ENCODE data around the gene MRPL20. TPM values are rescaled to one million over a fixed set of nuclear protein-coding genes. Genes with fewer than 3 reads are reported as not detected.
A peak's percentile ranks its signal among the peaks of the same experiment; 100 is the strongest.
"Not testable (repeated sequence)": the region's sequence is repeated elsewhere in the genome, so short reads cannot be mapped to it uniquely, and the experiment has no call there.

Gene MRPL20
- total RNA-seq = 100 to 1,000 TPM in 1 of 2 donors, 10 to 100 TPM in 1; 57.7 to 147 TPM

DNA sequence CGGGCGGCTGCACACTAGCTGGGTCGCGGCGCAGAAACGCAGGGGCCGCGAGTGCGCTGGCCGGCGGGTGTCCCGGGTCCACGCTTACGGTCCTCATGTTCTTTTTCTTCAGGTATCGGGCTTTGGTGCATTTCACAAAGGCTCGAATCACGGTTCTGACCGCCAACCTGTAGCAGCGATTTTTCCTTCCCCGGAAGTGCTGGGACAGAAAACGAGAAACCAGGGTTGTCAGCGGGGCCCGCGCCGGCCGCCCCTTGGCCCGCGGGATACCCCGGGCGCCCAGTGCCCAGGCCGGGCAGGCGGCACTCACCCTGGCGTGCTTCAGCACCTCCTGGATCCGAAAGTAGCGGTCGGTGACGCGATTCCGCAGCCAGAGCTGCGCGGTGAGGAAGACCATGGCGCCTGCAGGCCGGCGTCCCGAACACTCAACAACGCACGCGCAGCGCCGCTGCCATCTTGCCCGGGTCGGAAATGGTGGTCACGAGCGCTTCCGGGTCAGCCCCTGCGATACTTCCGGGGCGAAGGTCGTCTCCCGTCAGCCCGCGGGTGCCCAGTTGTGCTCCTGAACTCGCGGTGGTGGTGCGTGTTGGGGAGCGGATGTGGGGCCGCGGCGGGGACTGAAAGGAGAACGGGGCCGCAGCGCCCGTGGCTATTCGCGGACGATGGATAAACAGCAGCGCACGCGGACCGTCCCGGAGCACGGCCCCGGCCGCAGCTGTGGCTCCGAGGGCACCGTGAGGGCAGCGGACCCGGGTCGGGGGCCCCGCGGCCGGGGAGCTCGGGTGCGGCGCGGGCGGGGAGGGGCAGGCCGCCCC is at the start of gene MRPL20:
TSS of gene MRPL20 (minus strand) at position 473 of the 815 bp plus-strand sequence. CDS start at position 397, 76 bp downstream.
- ATAC-seq (replicated peaks) = peak; percentile 98

DNA sequence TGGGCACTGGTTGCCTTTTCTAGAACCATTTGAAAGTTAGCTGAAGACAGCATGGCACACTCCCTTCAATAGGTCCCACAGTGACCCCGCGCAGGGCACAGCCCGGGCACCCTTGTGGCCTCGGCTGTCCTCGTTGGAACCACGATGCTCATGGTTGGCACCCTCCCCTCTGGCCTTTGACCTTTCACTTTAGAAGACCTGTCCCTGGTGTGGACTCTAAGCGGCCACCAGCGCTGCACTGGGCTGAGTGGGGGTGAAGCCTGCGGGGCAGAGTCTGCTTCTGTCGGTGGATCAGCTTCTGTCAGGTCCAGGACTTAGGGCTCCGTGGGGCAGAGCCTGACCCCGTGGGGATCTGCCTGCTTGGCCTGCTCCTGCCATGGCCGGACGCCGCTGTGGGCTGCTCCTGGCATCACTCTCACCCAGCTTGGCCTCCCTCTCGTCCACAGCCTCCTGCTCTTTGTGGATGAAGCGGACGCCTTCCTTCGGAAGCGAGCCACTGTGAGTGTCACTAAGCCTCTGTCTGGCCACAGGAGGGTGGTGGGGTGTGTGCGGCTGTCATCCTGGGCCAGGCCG is 49.7 kb upstream of the MRPL20 start:
- not testable (repeated sequence) for H3K9me3 Mint-ChIP-seq; H3K4me1 Mint-ChIP-seq; H3K27me3 Mint-ChIP-seq; H3K36me3 Mint-ChIP-seq (ENCODE audit: low read depth); H3K27ac Mint-ChIP-seq; ATAC-seq (replicated peaks); H3K4me3 Mint-ChIP-seq

More for the DNA sequence above, at the start of gene MRPL20:
- peaks cover 5% of the 10 kb centered on the region for H3K4me1 Mint-ChIP-seq
- H3K4me3 Mint-ChIP-seq = peak within 1 kb of the TSS; percentile 90
- peaks cover 75% of the 10 kb centered on the region for H3K36me3 Mint-ChIP-seq (ENCODE audit: low read depth)
- no peaks in the 10 kb centered on the region for H3K9me3 Mint-ChIP-seq
- H3K27ac Mint-ChIP-seq = peak within 1 kb of the TSS; percentile 93
- H3K27me3 Mint-ChIP-seq = no peaks in the 10 kb centered on the region

DNA sequence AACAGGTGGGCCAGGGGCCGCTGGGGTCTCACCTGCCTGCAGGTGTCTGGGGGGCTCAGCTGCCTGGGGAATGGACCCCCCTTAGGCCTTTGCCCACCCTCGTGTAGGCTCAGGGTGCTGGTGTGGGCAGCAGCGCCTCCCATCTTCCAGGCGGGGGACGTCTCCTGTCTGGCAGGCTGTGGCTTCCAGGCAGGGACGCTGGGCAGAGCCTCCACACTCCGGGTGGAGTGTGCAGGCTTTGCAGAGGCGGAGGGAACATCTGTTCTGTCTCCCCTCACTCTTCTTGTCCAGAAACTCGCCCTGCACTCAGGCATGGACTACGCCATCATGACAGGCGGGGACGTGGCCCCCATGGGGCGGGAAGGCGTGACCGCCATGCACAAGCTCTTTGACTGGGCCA is 48.8 kb upstream of the MRPL20 start:
- H3K27ac Mint-ChIP-seq; H3K4me3 Mint-ChIP-seq; H3K4me1 Mint-ChIP-seq; H3K36me3 Mint-ChIP-seq (ENCODE audit: low read depth); ATAC-seq (replicated peaks); H3K9me3 Mint-ChIP-seq; H3K27me3 Mint-ChIP-seq: not testable (repeated sequence)

DNA sequence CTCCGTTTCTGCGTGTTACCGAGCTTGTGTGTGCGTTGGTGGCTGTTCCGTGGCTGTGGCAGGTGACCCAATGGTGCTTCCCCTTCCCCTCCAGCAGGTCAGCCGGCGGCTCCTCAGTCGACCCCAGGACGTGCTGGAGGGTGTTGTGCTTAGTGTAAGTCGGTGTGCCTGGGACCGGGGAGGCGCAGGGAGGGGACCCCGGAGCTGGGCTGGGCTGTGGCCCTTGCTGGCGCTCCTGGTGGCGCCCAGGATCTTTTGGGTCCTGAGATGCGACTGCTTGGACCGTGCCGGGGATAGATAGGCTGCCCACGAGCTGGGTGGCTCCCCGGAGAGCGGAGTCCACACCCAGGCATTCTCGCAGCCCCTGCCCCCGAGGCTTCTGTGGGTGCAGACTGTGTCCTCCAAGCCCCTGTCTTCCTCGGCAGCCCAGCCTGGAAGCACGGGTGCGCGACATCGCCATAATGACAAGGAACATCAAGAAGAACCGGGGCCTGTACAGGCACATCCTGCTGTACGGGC is 48.3 kb upstream of the MRPL20 start:
- no peaks in the 10 kb centered on the region for H3K27me3 Mint-ChIP-seq
- H3K4me1 Mint-ChIP-seq = no peaks in the 10 kb centered on the region
- H3K9me3 Mint-ChIP-seq = no peaks in the 10 kb centered on the region
- no peaks in the 10 kb centered on the region for H3K36me3 Mint-ChIP-seq (ENCODE audit: low read depth)
- no peak for ATAC-seq (replicated peaks)
- H3K4me3 Mint-ChIP-seq = no peak overlapping the region
- H3K27ac Mint-ChIP-seq = no peak overlapping the region

DNA sequence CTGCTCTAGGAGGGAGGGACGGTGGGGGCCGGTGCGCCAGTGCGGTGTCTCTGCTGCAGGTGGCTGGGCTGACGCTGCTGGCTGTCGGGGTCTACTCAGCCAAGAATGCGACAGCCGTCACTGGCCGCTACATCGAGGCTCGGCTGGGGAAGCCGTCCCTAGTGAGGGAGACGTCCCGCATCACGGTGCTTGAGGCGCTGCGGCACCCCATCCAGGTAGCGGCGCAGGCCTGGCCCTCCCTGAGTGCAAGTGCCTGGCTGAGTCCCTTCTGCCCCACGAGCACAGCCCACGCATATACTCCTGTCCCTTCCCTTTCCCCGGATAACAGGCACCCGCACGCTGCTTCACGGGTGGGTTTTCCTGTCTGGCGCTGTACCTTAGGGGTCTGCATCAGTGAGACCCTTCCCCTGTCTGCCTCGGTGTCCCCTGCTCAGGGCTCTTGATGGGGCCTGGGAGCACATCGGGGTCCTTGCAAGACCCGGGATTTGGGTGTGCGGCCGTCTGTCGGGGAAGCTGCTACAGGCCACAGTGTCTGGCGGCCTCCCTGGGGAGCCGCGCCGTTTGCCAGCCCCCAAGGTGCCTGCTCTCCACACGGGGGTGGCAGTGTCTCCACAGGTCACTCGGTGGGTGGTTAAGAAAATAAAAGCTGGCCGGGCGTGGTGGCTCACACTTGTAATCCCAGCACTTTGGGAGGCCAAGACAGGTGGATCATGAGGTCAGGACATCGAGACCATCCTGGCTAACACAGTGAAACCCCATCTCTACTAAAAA is 47.4 kb upstream of the MRPL20 start:
- H3K4me1 Mint-ChIP-seq; ATAC-seq (replicated peaks); H3K4me3 Mint-ChIP-seq; H3K36me3 Mint-ChIP-seq (ENCODE audit: low read depth); H3K9me3 Mint-ChIP-seq; H3K27me3 Mint-ChIP-seq; H3K27ac Mint-ChIP-seq: not testable (repeated sequence)

DNA sequence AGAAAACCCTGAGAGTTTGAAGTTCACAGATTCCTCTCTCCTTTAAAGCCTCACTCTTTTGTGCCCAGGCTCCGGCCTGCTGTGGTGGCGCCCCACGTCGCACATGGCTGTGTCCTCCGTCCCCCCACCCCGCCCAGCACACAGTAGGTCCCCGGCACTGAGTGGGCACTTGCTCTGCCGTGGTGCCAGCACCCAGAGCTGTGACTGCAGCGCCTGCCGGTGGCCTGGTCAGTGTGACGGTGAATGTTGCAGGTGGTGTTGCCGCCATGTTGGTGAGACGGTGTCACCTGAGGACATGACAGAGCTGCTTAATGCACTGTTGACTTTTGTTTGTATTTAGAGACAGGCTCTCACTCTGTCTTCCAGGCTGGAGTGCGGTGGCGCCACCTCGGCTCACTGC is 45.8 kb upstream of the MRPL20 start:
- ATAC-seq (replicated peaks) = no peak
- H3K4me3 Mint-ChIP-seq = no peak overlapping the region
- peaks cover 4% of the 10 kb centered on the region for H3K27me3 Mint-ChIP-seq
- H3K4me1 Mint-ChIP-seq = no peaks in the 10 kb centered on the region
- H3K27ac Mint-ChIP-seq = no peak overlapping the region
- no peaks in the 10 kb centered on the region for H3K9me3 Mint-ChIP-seq
- H3K36me3 Mint-ChIP-seq (ENCODE audit: low read depth) = no peaks in the 10 kb centered on the region

DNA sequence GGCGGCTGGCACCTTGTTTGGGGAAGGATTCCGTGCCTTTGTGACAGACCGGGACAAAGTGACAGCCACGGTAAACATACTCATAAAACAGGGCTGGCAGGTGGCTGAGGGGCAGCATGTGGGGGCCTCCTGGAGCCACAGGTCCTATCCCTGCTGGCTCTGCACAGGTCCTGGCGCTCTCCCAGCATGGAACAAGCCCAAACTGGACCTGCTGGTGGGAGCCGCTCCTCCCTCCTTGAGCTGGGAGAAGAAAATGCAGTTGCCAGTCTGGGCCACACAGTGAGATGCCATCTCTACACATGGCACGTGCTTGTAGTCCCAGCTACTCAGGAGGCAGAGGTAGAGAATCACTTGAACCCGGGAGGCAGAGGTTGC is 45.3 kb upstream of the MRPL20 start:
- not testable (repeated sequence) for H3K27ac Mint-ChIP-seq; H3K4me3 Mint-ChIP-seq; H3K27me3 Mint-ChIP-seq; ATAC-seq (replicated peaks); H3K4me1 Mint-ChIP-seq; H3K9me3 Mint-ChIP-seq; H3K36me3 Mint-ChIP-seq (ENCODE audit: low read depth)

DNA sequence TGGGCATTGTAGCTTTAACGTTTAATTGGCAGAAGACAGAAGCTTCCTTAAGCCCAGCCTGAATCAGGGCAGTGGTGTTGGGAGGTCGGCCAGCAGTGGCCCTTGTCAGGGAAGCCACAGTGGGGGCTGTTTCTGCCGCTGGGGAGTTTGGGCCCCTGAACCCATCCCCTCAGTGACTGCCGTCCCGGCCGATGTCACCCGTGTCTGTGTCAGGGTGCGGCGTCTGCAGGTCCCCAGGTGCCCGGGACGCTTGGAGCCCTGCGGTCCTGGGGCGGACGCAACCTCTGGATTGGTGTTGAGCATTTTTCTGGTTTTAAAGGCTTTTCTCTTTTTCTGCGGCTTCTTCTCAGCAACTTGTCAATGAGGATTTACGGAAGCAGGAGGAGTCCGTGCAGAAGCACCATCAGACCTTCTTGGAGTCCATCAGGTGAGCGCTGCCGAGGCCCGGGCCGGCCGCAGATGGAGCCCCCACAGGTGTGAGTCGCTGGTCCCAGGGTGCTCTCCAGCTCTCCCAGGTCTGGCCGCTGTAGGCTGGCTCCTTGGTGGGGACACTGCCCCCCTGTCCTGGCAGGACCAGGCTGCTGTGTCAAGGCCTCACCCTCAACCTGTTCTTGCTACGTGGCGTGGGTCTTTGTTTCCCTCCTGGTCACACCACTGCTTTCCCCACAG is 44.7 kb upstream of the MRPL20 start:
- H3K4me1 Mint-ChIP-seq = no peaks in the 10 kb centered on the region
- no peak for ATAC-seq (replicated peaks)
- peaks cover 4% of the 10 kb centered on the region for H3K27me3 Mint-ChIP-seq
- H3K27ac Mint-ChIP-seq = no peak overlapping the region
- H3K4me3 Mint-ChIP-seq = no peak overlapping the region
- H3K36me3 Mint-ChIP-seq (ENCODE audit: low read depth) = no peaks in the 10 kb centered on the region
- no peaks in the 10 kb centered on the region for H3K9me3 Mint-ChIP-seq

DNA sequence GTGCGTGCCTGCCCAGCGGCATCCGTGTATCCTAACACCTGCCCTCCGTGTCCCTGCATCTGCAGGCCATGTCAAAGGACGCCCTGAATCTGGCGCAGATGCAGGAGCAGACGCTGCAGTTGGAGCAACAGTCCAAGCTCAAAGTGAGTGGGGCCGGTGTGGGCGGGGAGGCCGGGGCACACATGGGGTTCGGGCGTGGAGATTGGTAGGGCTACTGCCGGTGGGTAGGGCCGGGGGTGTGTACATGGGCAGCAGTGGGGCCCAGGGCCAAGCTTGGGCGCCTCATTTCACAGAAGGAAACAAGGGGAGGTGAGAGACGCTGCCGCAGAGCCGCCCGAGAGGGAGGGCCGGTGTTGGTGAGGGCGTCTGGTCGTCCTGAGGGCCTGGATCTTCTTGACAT is 43.5 kb upstream of the MRPL20 start:
- ATAC-seq (replicated peaks); H3K27me3 Mint-ChIP-seq; H3K36me3 Mint-ChIP-seq (ENCODE audit: low read depth); H3K9me3 Mint-ChIP-seq; H3K4me1 Mint-ChIP-seq; H3K27ac Mint-ChIP-seq; H3K4me3 Mint-ChIP-seq: not testable (repeated sequence)

DNA sequence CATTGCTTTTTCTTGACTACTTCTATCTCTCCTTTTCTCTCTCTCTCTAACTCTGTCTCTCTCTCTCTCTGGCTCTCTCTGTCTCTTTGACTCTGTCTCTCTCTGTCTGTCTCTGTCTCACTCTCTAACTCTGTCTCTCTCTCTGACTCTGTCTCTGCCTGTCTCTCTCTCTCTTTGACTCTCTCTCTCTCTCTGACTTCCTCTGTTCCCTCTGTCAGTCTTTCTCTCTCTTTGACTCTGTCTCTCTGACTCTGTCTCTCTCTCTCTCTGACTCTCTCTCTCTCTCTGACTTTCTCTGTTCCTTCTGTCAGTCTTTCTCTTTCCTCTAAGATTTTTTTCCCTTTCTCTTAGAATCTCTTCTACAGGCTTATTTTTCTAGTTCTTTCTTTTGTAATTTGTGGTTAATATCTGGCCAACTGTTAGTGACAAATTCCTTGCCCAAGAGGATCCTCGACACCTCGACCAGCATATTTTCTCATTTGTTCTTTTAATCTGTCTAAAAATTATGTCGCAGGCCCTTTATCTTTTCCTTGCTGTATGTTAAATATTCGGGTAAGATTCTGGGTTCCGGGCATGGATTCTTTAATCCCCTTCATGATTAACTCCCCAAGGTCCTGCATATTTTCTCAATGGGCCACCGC is 42.1 kb upstream of the MRPL20 start, which contains the start of gene ATAD3C:
TSS of gene ATAD3C (plus strand) at position 591 of the 641 bp plus-strand sequence. CDS start 995 bp downstream, outside the sequence.
- Mint-ChIP-seq H3K9me3 (no peaks in the 10 kb centered on the region), H3K36me3 (ENCODE audit: low read depth) (no peaks in the 10 kb centered on the region), H3K27me3 (peaks cover 4% of the 10 kb centered on the region), H3K27ac (no peak within 1 kb of the TSS), H3K4me3 (no peak within 1 kb of the TSS), H3K4me1 (no peaks in the 10 kb centered on the region)
- no peak for ATAC-seq (replicated peaks)

DNA sequence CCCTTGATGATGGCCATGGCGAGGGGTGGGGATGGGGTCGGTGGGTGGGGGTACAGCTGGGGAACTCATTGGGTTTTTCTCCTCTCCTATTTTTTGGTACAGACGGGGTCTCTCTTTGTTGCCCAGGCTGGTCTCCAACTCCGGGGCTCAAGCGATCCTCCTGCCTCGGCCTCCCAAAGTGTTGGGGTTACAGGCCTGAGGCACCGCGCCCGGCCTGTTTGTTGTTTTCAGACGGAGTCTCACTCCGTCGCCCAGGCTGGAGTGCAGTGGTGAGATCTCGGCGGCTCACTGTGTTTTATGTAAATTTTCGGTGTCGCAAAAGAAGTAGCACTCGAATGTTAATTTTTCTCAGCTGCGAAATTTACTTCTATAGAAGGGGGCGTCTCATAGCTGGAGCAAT is 39.5 kb upstream of the MRPL20 start:
- not testable (repeated sequence) for H3K36me3 Mint-ChIP-seq (ENCODE audit: low read depth); ATAC-seq (replicated peaks); H3K27ac Mint-ChIP-seq; H3K9me3 Mint-ChIP-seq; H3K4me3 Mint-ChIP-seq; H3K27me3 Mint-ChIP-seq; H3K4me1 Mint-ChIP-seq

DNA sequence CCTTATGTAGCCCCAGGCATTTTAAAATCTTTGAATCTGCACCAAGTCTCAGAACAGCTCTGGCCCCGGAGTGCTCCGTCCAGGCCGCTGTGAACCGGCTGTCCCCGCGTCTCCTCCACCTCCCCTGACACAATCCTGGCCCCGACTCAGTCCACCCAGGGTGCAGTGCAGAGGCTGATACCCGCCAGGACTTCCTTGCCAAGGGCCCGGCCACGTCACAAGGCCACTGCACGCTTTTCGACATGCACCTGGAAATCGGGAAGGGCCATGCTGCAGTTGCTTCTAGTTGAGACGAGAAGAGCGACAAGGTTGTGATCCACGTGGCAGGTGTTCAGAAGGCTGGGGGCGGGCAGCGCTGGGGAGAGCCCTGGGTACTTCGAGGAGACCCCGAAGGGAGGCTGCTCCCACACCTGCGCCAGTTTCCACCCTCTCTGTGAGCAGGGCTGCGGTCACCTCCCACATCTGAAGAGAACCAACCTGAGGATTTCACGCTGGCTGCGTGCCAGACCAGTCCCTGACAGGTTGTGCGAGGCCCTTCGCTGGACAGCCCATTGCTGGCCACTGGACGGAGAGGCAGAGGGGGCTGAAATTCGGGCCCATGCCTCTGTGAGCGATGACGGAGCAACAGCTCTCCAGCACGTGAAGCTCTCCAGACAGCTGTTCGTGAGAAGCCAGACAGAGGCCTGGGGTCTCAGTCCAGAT is 35.1 kb upstream of the MRPL20 start:
- no peak overlapping the region for H3K4me3 Mint-ChIP-seq
- no peaks in the 10 kb centered on the region for H3K4me1 Mint-ChIP-seq
- H3K27me3 Mint-ChIP-seq = no peaks in the 10 kb centered on the region
- H3K36me3 Mint-ChIP-seq (ENCODE audit: low read depth) = no peaks in the 10 kb centered on the region
- ATAC-seq (replicated peaks) = no peak
- no peak overlapping the region for H3K27ac Mint-ChIP-seq
- no peaks in the 10 kb centered on the region for H3K9me3 Mint-ChIP-seq

DNA sequence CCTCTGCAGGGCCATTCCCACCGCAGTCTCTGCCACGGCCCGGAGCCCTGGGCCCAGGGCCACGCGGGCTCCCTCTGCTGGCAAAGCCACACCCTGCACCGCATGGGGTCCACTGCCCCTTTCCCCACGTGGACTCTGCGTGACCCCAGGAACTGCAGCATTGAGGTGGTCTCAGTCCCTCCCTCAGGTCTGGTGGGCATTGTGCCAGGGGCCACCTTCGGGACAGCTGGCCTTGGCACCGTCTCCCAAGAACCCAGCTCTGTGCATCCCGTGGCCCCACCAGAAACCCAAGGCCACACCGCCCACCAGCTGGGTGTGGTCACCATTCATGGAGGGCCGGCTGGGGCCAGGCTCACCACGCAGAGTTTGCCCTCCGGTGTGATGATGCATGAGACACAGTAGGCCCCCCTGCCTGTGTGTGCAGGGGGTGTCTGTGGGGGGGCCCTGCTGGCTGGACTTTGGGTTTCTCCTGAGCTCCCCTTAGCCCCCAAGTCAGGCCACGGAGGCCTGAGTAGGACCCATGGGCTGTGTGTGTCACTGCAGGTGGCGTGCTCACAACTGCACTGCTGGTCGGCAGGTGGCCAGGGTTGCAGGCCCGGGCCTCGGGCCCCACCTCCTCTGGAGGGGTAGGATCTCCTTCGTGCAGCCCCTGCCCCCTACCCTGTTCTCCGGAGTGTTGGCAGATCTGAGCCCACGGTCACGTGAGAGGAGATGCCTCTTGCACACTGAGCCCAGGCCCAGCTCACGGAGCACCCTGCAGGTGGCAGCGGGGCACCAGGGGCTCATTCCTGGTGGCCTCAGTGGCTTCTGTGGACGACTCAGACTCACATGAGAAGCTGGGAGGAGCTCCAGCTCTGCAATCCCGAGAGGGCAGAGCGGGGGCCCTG is 34.2 kb upstream of the MRPL20 start:
- ATAC-seq (replicated peaks) = peak; percentile 87
- H3K36me3 Mint-ChIP-seq (ENCODE audit: low read depth) = no peaks in the 10 kb centered on the region
- no peaks in the 10 kb centered on the region for H3K4me1 Mint-ChIP-seq
- no peaks in the 10 kb centered on the region for H3K9me3 Mint-ChIP-seq
- no peak overlapping the region for H3K4me3 Mint-ChIP-seq
- no peak overlapping the region for H3K27ac Mint-ChIP-seq
- H3K27me3 Mint-ChIP-seq = no peaks in the 10 kb centered on the region

Measured in activated T-helper 17 cell treated with anti-CD3 and anti-CD28 coated beads, Interleukin-2, amount 50 U/mL, for 72 hours (primary cell).